Measurements from ENCODE around the gene PRKG2. TPM values are rescaled to one million over a fixed set of nuclear protein-coding genes. Genes with fewer than 3 reads are reported as not detected.
A peak's percentile ranks its signal among the peaks of the same experiment; 100 is the strongest.

The PRKG2 gene
- total RNA-seq, 1 experiment from 2014 or later: 1.9 TPM

DNA sequence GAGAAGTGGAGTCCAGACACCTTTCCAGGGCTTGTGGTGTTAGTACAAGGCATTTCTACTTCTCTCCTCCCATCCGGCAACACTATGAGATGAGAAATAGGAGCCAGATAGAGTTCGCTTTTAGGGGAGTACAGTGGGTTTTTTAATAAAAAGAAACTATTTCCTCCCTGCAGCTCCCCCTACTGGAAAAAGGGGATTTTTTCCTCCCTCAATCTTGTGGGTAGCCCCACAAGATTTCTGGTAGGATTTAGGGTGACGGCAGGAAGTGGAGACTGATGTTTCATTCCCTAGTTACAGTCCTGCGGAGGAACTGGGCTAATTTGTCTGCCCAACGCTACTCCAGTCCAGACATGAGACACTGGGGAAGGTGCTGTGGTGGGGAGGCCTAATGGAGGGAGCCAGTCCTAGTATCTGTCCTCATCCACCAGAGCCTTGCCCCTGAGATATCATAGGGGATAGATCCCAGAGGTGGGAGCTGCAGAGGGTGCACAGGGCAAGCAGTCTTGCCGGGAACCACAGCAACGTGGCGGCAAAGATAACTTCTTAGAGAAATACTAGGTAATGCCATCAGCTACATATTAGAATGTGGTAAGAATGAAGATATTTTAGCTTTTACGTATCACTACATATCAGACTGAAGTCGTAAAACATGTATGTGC, 45.5 kb upstream of the PRKG2 start:
- H2BK5ac ChIP-seq (ENCODE audit: insufficient read length, low read length): no peak overlapping the region
- H2BK15ac ChIP-seq (ENCODE audit: low read depth, low read length): no peak overlapping the region
- DNase-seq: peak; percentile 36
- no peak overlapping the region for H2BK20ac ChIP-seq (ENCODE audit: low read depth, low read length, poor library complexity, severe bottlenecking)
- Mint-ChIP-seq H3K27me3 (ENCODE audit: low read depth) (peaks cover 3% of the 10 kb centered on the region; the same call in 1 of the 2 replicates), H3K27ac (no peak overlapping the region), H3K9me3 (no peaks in the 10 kb centered on the region), H3K4me3 (no peak overlapping the region), H3K36me3 (ENCODE audit: insufficient read depth in 1 of 3, low read depth in 3 of 3) (no peaks in the 10 kb centered on the region), H3K4me1 (peaks cover 0 to 2% of the 10 kb centered on the region in 2 experiments; a peak in 1 of 4 replicates)
- H3K4me1 ChIP-seq (ENCODE audit: insufficient read depth, low read length): no peaks in the 10 kb centered on the region
- no peak overlapping the region for H2BK120ac ChIP-seq (ENCODE audit: low read depth, low read length, poor library complexity, severe bottlenecking)
- H2BK12ac ChIP-seq (ENCODE audit: insufficient read length, low read depth, low read length): no peak overlapping the region
- no peaks in the 10 kb centered on the region for H3K79me2 ChIP-seq (ENCODE audit: insufficient read depth, low read length)
- peak overlapping the region; percentile 1 for H2AFZ ChIP-seq (ENCODE audit: low read length)
- H3K79me1 ChIP-seq (ENCODE audit: insufficient read depth, low read depth, low read length, poor library complexity, severe bottlenecking): no peaks in the 10 kb centered on the region
- H3K4me2 ChIP-seq (ENCODE audit: insufficient read depth, insufficient read length, low read length): no peak overlapping the region
- no peak overlapping the region for H4K5ac ChIP-seq (ENCODE audit: insufficient read length, low read depth, low read length)
- H3K18ac ChIP-seq (ENCODE audit: insufficient read length, low read depth, low read length): no peak overlapping the region
- H4K91ac ChIP-seq (ENCODE audit: insufficient read length, low read depth, low read length): no peak overlapping the region
- no peak overlapping the region for H4K8ac ChIP-seq (replicated peaks; ENCODE audit: insufficient read length, low read depth, low read length)
- H3K9me3 ChIP-seq (ENCODE audit: control insufficient read depth, low read depth, low read length): no peaks in the 10 kb centered on the region
- H3K4ac ChIP-seq (ENCODE audit: low read depth, low read length): no peak overlapping the region
- no peak overlapping the region for H3K27ac ChIP-seq (ENCODE audit: insufficient read length, low read depth, low read length)
- H4K20me1 ChIP-seq (ENCODE audit: control insufficient read depth, insufficient read depth, insufficient read length): no peaks in the 10 kb centered on the region
- H3K56ac ChIP-seq (ENCODE audit: insufficient read length, low read depth, low read length): no peak overlapping the region
- no peak overlapping the region for H2AK5ac ChIP-seq (ENCODE audit: insufficient read length, low read length)
- H3K23me2 ChIP-seq (ENCODE audit: insufficient read length, low read depth, low read length, poor library complexity, severe bottlenecking): no peaks in the 10 kb centered on the region
- H3K27me3 ChIP-seq (ENCODE audit: insufficient read depth, low read length): no peaks in the 10 kb centered on the region
- TF ChIP-seq, protein P1, sequence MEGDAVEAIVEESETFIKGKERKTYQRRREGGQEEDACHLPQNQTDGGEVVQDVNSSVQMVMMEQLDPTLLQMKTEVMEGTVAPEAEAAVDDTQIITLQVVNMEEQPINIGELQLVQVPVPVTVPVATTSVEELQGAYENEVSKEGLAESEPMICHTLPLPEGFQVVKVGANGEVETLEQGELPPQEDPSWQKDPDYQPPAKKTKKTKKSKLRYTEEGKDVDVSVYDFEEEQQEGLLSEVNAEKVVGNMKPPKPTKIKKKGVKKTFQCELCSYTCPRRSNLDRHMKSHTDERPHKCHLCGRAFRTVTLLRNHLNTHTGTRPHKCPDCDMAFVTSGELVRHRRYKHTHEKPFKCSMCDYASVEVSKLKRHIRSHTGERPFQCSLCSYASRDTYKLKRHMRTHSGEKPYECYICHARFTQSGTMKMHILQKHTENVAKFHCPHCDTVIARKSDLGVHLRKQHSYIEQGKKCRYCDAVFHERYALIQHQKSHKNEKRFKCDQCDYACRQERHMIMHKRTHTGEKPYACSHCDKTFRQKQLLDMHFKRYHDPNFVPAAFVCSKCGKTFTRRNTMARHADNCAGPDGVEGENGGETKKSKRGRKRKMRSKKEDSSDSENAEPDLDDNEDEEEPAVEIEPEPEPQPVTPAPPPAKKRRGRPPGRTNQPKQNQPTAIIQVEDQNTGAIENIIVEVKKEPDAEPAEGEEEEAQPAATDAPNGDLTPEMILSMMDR (conservative IDR thresholded peaks at IDR 0.05): peak; percentile 76
- H3K14ac ChIP-seq (ENCODE audit: insufficient read depth, low read length): no peak overlapping the region
- no peak overlapping the region for H3K23ac ChIP-seq (ENCODE audit: insufficient read length, low read depth, low read length)
- WGBS (ENCODE audit: extremely low coverage, insufficient read length, low lambda C conversion rate): no CpG with 5 or more reads among the region's 10 CpGs
- H3T11ph ChIP-seq (ENCODE audit: low read length): no peak overlapping the region
- H3K9ac ChIP-seq (ENCODE audit: extremely low read depth, insufficient read length, low read length): no peak overlapping the region

Data from H9 (cell line).